Right lobe of liver (tissue), 4 donors: ENCODE measurements around the gene RMC1.

Source experiments
- CTCF ChIP-seq, 4 donors: fragments of 200-600 bp in 3 of 4; fragments of 450-650 bp in 1 of 4; IDR thresholded peaks; one replicate each; pipeline versions ENCODE4 v1.5.1 to v1.8.0; 2016 to 2022; ENCODE audit warnings: antibody characterized with exemption in 4 of 4, mild to moderate bottlenecking in 2 of 4
- POLR2A ChIP-seq: fragments of 450-650 bp; IDR thresholded peaks from one replicate; pipeline ENCODE4 v1.6.1; 2017; ENCODE audit warnings: antibody characterized with exemption, mild to moderate bottlenecking
- donor health status: DM: no; HTN: no; CAD: no.
- donor health status: DM: no; HTN: no; CAD: no.
- donor health status: DM: no; HTN: yes; CAD: no.

GRCh38 chr18:23526501-23527063 is 23.3 kb downstream of the RMC1 start:
- TF ChIP-seq CTCF (IDR thresholded peaks at IDR 0.05) (no peak), POLR2A (no peak)
